Fibroblast of mammary gland (primary cell): Measurements from ENCODE around the gene KIAA0232.

Source experiments
- DNase-seq: peaks from one replicate; pipeline ENCODE4 v3.0.0-alpha.2; 2010; ENCODE audit warnings: low read depth
- H3K4me3 ChIP-seq: 2 replicates; pipeline ENCODE4 v1.5.1; 2011; ENCODE audit warnings: low read depth, mild to moderate bottlenecking, low read length, moderate library complexity; ENCODE audit not compliant: control insufficient read depth
- TF ChIP-seq, protein P1 (sequence below): conservative IDR thresholded peaks from 2 replicates; pipeline ENCODE4 v1.5.1; 2011; ENCODE audit warnings: low read depth, low read length, inconsistent platforms; ENCODE audit not compliant: control insufficient read depth, insufficient read depth

KIAA0232 gene

DNA sequence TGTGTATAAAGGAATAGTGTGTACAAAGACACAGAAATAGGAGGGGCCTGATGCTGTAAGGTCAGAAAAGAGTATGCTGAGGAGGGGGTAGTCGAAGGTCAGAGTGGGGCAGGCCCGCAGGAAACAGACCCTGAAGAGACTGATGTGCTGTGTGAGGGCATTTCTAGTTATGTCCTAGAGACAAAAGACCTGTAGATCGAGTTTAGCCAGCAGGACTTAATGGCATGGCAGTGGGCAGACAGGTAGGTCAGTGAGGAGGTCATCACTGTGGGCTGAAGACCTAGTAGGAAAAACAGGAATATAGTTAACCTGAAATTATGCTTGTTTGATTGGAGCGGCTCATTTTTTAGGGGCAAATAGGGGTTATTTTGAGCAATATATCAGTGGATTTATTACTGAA is 57.1 kb downstream of the KIAA0232 start:
- DNase-seq: no peak
- TF ChIP-seq, protein P1, sequence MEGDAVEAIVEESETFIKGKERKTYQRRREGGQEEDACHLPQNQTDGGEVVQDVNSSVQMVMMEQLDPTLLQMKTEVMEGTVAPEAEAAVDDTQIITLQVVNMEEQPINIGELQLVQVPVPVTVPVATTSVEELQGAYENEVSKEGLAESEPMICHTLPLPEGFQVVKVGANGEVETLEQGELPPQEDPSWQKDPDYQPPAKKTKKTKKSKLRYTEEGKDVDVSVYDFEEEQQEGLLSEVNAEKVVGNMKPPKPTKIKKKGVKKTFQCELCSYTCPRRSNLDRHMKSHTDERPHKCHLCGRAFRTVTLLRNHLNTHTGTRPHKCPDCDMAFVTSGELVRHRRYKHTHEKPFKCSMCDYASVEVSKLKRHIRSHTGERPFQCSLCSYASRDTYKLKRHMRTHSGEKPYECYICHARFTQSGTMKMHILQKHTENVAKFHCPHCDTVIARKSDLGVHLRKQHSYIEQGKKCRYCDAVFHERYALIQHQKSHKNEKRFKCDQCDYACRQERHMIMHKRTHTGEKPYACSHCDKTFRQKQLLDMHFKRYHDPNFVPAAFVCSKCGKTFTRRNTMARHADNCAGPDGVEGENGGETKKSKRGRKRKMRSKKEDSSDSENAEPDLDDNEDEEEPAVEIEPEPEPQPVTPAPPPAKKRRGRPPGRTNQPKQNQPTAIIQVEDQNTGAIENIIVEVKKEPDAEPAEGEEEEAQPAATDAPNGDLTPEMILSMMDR: no peak
- H3K4me3 ChIP-seq: no peak overlapping the region

DNA sequence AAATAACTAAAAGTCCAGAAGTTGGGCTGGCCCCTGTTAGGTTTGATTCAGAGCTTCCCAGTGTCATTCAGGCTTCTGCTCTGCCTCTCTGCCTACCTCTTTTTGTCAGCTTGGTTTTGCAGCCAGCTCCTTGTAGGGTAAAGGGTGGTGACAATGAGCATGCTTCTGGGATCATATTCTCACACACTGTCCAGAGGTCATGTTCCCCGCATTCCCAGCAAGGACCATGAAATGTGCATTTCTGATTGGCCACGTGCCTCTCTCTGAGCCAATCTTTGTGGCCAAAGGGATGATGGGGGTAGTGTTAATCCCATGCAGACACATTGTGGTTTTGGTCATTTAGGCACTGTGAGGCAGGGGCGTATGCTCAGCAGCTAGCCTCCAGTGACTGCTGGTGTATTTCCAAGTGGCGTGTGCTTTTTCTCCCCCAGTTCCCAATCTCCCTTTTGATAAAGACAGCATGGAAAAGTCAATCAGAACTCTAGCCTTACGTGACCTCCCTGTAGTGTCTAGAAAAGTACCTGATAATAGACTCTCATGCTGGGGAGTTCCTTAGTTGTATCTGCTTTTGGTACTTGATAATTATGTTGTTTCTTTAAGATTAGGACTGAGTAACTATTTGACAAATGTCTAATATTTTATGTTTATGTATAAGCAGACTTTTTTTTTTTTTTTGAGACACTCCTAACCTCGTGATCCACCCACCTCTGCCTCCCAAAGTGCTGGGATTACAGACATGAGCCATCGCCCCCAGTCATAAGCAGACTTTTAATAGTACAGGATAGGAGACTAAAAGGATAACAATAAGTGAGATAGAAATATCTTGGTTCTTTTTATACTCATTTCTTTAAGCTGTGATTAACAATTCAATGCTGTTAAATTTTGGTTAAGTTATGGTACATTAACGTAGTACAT is 57.8 kb downstream of the KIAA0232 start:
- DNase-seq: peak; percentile 73
- H3K4me3 ChIP-seq: no peak overlapping the region
- TF ChIP-seq, protein P1: no peak

DNA sequence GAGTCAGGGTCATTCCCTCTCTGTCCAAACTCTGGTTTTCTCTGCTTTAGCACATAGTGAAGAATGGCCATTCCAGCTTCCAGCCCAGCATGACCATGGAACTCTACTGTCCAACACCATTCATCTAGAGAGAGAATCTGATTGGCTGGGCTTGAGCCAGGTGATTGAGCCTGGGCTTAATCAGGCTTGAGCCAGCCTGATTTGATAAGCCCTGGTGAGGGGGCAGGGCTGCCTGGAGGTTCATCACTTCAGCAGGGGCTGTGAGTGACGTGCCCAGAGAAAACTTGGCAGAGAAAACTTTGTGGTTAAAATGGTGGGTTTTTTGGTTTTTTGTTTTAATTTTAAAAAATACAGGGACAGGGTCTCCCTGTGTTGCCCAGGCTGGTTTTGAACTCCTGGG is 62.5 kb downstream of the KIAA0232 start:
- DNase-seq: no peak
- H3K4me3 ChIP-seq: no peak overlapping the region
- TF ChIP-seq, protein P1: no peak

DNA sequence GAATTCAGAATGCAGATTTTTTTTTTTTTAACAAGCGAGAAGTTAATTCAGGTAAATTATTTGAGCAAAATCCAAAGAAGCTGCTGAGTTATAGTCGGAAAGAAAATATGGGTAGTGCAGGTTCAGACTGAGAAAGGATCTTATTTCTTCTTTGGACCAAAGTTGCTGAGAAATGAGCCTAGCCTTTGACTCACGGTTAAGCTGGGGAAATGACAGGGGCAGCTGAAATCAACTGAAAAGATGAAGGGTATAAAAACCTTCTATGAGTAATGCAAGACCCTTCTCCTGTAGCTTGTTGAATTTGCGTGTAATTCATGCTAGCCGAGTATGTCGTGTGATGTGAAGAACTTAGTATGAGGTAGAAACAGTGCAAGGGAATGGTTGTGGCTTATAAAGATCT is 63.0 kb downstream of the KIAA0232 start:
- TF ChIP-seq, protein P1: no peak
- DNase-seq: no peak
- H3K4me3 ChIP-seq: no peak overlapping the region

DNA sequence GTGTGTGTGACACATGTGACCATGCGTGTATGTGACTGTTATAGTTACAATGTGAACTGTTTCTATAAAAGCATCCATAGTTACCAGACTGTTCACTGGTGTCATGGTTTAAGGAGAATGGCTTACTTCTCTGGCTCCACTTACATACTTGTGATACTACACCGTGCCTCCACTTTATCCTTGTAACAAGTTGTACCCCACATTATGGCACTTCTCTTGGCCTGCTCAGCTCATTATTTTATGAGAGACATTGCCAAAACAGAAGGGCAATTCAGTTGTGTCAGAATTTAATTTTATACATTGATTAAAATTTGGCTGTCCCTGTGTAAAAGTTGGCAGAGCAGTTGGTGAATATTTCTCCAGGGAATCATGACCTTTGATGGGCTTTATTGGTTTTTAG is 64.7 kb downstream of the KIAA0232 start:
- no peak for DNase-seq
- TF ChIP-seq, protein P1: no peak
- no peak overlapping the region for H3K4me3 ChIP-seq

DNA sequence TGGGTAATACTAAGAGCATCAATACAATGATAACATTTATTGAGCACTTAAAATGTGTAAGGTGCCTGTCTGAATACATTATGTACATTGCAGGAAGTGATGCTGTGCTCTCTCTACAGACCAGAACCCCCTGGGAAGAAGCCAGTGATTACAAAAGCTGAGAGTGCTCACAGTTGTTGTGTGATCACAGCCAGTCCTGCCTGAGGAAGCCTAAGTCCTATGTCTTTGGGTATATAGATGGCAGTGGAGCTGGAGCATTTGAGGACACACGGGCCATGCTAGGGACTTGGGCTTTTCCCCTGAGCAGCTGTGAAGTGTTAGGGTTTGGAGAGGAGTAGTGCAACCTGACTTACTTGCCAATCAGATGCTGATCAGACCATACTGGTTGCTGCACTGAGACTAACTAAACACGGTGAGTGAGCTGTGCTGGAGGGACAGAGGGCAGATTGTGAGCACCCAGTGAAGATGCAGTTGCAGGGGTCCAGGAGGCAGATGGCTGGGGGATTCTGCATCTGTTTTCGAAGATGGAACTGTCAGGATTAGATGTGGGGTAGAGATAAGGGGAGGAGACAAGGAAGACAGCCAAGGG is 66.3 kb downstream of the KIAA0232 start:
- no peak for DNase-seq
- no peak overlapping the region for H3K4me3 ChIP-seq
- TF ChIP-seq, protein P1: no peak
